Activated B cell treated with CpG ODN at 0.5 μM for 24 hours (primary cell): ENCODE data around the gene RNF19B. TPM values are rescaled to one million over a fixed set of nuclear protein-coding genes. Genes with fewer than 3 reads are reported as not detected.

Experiments
- ATAC-seq: fragments of 200-7000 bp; cut with Tn5 transposase; one replicate; pipeline ENCODE4 v1.10.0; 2021; ENCODE audit warnings: low read depth, mild to moderate bottlenecking, moderate library complexity
- CTCF ChIA-PET: fragments of 350-600 bp; sonication (Branson Sonifier 250); formaldehyde crosslinking; loops from one replicate; lab custom pipeline; 2021; ENCODE audit warnings: antibody characterized with exemption; lab: Charles Lee
- POLR2A ChIA-PET: fragments of 350-600 bp; sonication (Branson Sonifier 250); formaldehyde crosslinking; loops from one replicate; lab custom pipeline; 2021; ENCODE audit warnings: antibody characterized with exemption; lab: Charles Lee
- DNase-seq: peaks from one replicate; pipeline ENCODE4 v3.0.0; 2022
- H3K27ac Mint-ChIP-seq: one replicate; pipeline ENCODE4 v1.8.0; 2020; ENCODE audit warnings: mixed read lengths
- H3K27me3 Mint-ChIP-seq: one replicate; pipeline ENCODE4 v1.8.0; 2021; ENCODE audit warnings: mixed read lengths
- H3K36me3 Mint-ChIP-seq: one replicate; pipeline ENCODE4 v1.8.0; 2021; ENCODE audit warnings: low read depth, mixed read lengths
- H3K4me1 Mint-ChIP-seq: one replicate; pipeline ENCODE4 v1.8.0; 2021; ENCODE audit warnings: mixed read lengths
- H3K4me3 Mint-ChIP-seq: one replicate; pipeline ENCODE4 v1.8.0; 2020; ENCODE audit warnings: mild to moderate bottlenecking, mixed read lengths
- H3K9me3 Mint-ChIP-seq: one replicate; pipeline ENCODE4 v1.8.0; 2020; ENCODE audit warnings: mixed read lengths
- intact Hi-C: fragments of 100-400 bp; cut with micrococcal nuclease; formaldehyde crosslinking; loops from one replicate; pipeline ENCODE4 v1.15.1; 2024
- total RNA-seq: library from RNA; stranded (reverse); gene quantifications from 2 replicates; pipeline ENCODE4 v1.2.3, GENCODE V29; 2022
- TF ChIP-seq, protein P1 (sequence below): fragments of 200-600 bp; IDR thresholded peaks from one replicate; pipeline ENCODE4 v1.8.0; 2022; ENCODE audit warnings: antibody characterized with exemption, mild to moderate bottlenecking

RNF19B gene
- total RNA-seq, 1 donor from 2014 or later, result 23.6 TPM

- H3K4me1 Mint-ChIP-seq, result peaks cover 43% of the 10 kb centered on the region
- POLR2A ChIA-PET, result interaction anchor here (0.6 to 3.1 kb wide), 29 partner anchors 9 to 1701 kb away, joined by 3 to 93 read pairs (median 5); partner anchors contain the start of genes AZIN2, KPNA6, S100PBP and YARS1
These were observed 706 bp downstream of the RNF19B start for GRCh38 chr1:32963746-32964460.

GRCh38 chr1:32962248-32962896, 2.2 kb downstream of the RNF19B start:
- CTCF ChIA-PET, result interaction anchor here (0.6 to 1.4 kb wide), 6 partner anchors 9 to 496 kb away, joined by 3 to 7 read pairs (median 4); no protein-coding TSS in a partner anchor
- no peaks in the 10 kb centered on the region for H3K27me3 Mint-ChIP-seq
- peaks cover 59% of the 10 kb centered on the region for H3K4me1 Mint-ChIP-seq
- ATAC-seq (peak; percentile 4), DNase-seq (no peak)
- TF ChIP-seq, protein P1, sequence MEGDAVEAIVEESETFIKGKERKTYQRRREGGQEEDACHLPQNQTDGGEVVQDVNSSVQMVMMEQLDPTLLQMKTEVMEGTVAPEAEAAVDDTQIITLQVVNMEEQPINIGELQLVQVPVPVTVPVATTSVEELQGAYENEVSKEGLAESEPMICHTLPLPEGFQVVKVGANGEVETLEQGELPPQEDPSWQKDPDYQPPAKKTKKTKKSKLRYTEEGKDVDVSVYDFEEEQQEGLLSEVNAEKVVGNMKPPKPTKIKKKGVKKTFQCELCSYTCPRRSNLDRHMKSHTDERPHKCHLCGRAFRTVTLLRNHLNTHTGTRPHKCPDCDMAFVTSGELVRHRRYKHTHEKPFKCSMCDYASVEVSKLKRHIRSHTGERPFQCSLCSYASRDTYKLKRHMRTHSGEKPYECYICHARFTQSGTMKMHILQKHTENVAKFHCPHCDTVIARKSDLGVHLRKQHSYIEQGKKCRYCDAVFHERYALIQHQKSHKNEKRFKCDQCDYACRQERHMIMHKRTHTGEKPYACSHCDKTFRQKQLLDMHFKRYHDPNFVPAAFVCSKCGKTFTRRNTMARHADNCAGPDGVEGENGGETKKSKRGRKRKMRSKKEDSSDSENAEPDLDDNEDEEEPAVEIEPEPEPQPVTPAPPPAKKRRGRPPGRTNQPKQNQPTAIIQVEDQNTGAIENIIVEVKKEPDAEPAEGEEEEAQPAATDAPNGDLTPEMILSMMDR, result no peak
- peak overlapping the region; percentile 74 for H3K27ac Mint-ChIP-seq
- H3K9me3 Mint-ChIP-seq, result no peaks in the 10 kb centered on the region
- peaks cover 12% of the 10 kb centered on the region for H3K36me3 Mint-ChIP-seq
- intact Hi-C loops, result loop anchor here (2.0 to 10.0 kb wide), 2 partner anchors 14 to 148 kb away; partner anchors contain the start of genes S100PBP and YARS1
- POLR2A ChIA-PET, result interaction anchor here (0.6 to 3.0 kb wide), 7 partner anchors 9 to 211 kb away, joined by 3 to 29 read pairs (median 3); no protein-coding TSS in a partner anchor
- peak overlapping the region; percentile 90 for H3K4me3 Mint-ChIP-seq

More at GRCh38 chr1:32963746-32964460, 706 bp downstream of the RNF19B start:
- no peaks in the 10 kb centered on the region for H3K9me3 Mint-ChIP-seq
- peak overlapping the region; percentile 71 for H3K27ac Mint-ChIP-seq
- CTCF ChIA-PET, result interaction anchor here (1.1 kb wide), 1 partner anchor 29 kb away, joined by 7 read pairs; no protein-coding TSS in a partner anchor
- ATAC-seq (peak; percentile 22), DNase-seq (peak; percentile 63)
- intact Hi-C loops, result loop anchor here (1.0 to 10.0 kb wide), 6 partner anchors 15 to 163 kb away; partner anchors contain the start of genes AZIN2, S100PBP and YARS1
- H3K4me3 Mint-ChIP-seq, result peak overlapping the region; percentile 90
- TF ChIP-seq, protein P1, result no peak
- H3K27me3 Mint-ChIP-seq, result no peaks in the 10 kb centered on the region
- H3K36me3 Mint-ChIP-seq, result peaks cover 5% of the 10 kb centered on the region

DNA sequence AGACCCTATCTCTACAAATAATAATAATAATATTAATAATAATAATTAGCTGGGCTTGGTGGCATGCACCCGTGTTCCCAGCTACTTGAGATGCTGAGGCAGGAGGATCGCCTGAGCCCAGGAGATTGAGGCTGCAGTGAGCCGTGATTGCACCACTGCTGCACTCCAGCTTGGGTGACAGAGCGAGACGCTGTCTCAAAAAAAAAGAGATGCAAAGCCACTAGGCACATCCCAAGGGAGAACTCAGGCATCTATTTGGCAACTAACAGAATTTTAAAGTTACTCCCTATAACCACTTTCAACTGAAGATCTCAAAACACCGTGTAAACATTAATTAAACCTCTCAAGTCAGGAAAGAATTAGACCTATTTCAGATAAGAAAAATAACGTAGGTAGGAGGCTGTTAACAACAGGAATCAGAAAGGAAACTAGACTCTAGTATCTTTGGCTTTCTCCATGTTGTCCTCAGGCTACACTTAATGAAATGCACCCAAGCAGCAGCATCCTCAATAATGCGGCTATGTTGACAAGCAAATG, 3.7 kb downstream of the RNF19B start:
- H3K27ac Mint-ChIP-seq, result peak overlapping the region; percentile 55
- TF ChIP-seq, protein P1, result no peak
- POLR2A ChIA-PET, result interaction anchor here (0.7 to 3.0 kb wide), 5 partner anchors 20 to 213 kb away, joined by 3 to 29 read pairs (median 4); no protein-coding TSS in a partner anchor
- CTCF ChIA-PET, result interaction anchor here (1.0 to 1.1 kb wide), 2 partner anchors 28 to 46 kb away, joined by 3 to 4 read pairs; no protein-coding TSS in a partner anchor
- H3K36me3 Mint-ChIP-seq, result peaks cover 12% of the 10 kb centered on the region
- peak overlapping the region; percentile 41 for H3K4me3 Mint-ChIP-seq
- no peaks in the 10 kb centered on the region for H3K9me3 Mint-ChIP-seq
- DNase-seq, result no peak
- no peak for ATAC-seq
- H3K27me3 Mint-ChIP-seq, result no peaks in the 10 kb centered on the region
- intact Hi-C loops, result loop anchor here (10.0 kb wide), 1 partner anchor 146 kb away; the partner anchor contains the start of genes S100PBP and YARS1
- H3K4me1 Mint-ChIP-seq, result peaks cover 72% of the 10 kb centered on the region

DNA sequence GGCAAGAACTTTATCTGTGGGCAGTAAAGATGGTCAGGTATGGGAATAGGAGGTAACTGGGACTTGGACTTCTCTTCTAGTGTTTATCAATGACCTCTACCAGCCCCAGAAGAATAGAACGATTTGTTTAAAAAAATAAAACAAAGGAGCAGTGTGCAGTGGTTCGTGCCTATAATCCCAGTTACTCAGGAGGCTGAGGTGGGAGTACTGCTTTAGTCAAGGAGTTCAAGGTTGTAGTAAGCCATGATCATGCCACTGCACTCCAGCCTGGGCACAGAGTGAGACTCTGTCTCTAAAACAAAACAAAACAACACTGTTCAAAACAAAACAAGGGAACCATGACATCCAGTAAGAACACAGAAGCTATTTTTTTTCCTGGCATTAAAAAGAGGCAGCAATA, 4.3 kb downstream of the RNF19B start:
- ChIA-PET CTCF (interaction anchor here (1.0 to 1.1 kb wide), 2 partner anchors 27 to 47 kb away, joined by 3 to 4 read pairs; no protein-coding TSS in a partner anchor), POLR2A (interaction anchor here (0.7 to 3.0 kb wide), 3 partner anchors 21 to 34 kb away, joined by 3 to 29 read pairs (median 22); no protein-coding TSS in a partner anchor)
- peaks cover 76% of the 10 kb centered on the region for H3K4me1 Mint-ChIP-seq
- peaks cover 12% of the 10 kb centered on the region for H3K36me3 Mint-ChIP-seq
- no peaks in the 10 kb centered on the region for H3K9me3 Mint-ChIP-seq
- H3K4me3 Mint-ChIP-seq, result no peak overlapping the region
- H3K27ac Mint-ChIP-seq, result peak overlapping the region; percentile 35
- H3K27me3 Mint-ChIP-seq, result no peaks in the 10 kb centered on the region
- no peak for DNase-seq
- intact Hi-C loops, result loop anchor here (10.0 kb wide), 1 partner anchor 146 kb away; the partner anchor contains the start of genes S100PBP and YARS1
- ATAC-seq, result no peak
- TF ChIP-seq, protein P1, result no peak
